GM21390 (cell line): Measurements from ENCODE around the gene WDR91.
"Not testable (repeated sequence)": the region's sequence is repeated elsewhere in the genome, so short reads cannot be mapped to it uniquely, and the experiment has no call there.

Experiments
- ATAC-seq: cut with Tn5 transposase; IDR thresholded peaks from one replicate; pipeline ENCODE4 v1.9.1; 2021; ENCODE audit not compliant: unreplicated experiment

WDR91 gene

DNA sequence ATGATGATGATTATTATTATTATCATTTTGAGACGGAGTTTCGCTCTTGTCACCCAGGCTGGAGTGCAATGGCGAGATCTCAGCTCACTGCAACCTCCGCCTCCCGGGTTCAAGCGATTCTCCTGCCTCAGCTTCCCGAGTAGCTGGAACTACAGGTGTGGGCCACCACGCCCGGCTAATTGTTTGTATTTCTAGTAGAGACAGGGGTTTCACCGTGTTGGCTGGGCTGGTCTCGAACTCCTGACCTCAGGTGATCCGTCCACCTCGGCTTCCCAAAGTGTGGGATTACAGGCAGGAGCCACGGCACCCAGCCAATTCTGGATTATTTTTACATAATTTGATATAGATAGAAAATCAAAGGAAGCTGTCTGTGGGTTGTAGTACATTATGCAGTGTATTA is 22.8 kb upstream of the WDR91 start:
- not testable (repeated sequence) for ATAC-seq

DNA sequence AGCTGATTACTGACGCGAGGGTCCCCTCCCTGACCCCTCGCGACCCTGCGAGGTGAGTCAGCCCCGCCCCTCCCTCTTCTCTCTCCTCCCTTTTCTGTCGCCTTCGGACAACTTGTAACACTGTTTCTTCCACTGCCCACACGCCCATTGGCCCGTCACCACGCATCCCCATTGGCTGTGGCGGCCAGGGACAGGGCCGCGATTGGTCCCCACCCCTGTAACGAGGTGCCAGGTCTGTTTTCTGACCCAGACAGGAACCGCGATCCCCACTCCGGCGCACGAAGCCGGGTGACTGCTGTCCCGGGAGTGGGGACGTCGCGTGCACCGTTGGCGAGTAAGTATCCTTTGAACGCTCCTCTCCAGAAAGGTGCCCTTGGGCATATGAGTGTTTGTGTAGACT is 22.2 kb upstream of the WDR91 start, which contains the start of gene STRA8:
TSS of gene STRA8 (plus strand) at position 269 of the 400 bp plus-strand sequence. CDS start 6,687 bp downstream, outside the sequence.
- ATAC-seq, result no peak

DNA sequence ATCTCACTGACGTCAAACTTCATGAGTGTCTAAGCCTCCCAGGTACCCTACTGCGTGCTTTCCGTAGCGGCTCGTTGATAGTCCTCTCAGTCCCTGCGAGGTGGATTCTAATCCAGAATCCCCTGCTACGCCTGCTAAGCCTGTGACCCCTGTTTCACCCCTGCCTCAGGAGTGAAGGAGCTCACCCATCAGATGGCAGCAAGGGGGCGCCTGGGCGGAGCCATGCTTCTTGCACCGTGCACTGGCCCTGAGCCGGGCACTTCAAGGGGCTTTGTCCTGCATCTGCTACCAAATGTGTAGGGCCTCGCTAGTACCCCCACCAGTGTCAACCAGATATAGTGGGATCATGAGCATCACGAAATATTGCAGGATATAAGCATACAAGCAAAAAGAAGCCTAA is 21.4 kb upstream of the WDR91 start:
- ATAC-seq, result no peak

DNA sequence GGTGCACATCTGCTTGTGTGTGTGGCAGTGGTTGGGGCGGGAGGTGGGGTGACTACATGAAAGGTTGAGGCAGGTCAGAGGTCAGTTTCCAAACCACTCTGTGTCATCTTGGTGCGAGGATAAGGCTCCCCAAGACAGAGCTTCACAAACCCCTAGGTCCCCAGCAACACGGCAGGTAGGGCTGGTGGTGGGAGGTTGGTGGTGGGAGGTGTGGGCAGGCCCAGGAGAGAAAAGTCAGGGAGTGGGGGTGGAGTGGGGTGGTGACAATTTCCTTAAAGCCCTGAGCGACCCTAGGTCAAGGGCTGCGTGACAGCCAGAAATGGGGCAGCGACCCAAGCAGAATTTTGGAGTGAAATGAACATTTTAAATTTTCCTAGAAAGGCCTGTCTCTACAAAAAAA is 20.8 kb upstream of the WDR91 start:
- no peak for ATAC-seq

DNA sequence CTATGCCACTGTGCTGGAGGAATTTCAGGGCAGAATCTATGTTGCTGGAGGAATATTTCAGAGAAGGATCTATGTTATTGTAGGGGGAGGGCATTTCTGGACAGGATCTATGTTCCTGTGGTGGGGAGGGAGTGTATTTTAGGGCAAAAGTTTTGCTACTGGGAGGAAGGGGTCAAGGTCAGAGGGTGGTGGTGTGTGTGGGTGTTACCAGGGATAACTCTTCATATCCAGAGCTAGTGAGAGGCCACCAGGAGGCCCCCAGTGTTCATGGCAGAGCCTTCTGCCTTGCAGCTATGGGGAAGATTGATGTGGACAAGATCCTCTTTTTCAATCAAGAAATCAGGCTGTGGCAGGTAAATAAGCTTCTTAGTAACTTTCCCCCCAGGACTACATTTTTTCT is 20.4 kb upstream of the WDR91 start:
- ATAC-seq, result no peak

DNA sequence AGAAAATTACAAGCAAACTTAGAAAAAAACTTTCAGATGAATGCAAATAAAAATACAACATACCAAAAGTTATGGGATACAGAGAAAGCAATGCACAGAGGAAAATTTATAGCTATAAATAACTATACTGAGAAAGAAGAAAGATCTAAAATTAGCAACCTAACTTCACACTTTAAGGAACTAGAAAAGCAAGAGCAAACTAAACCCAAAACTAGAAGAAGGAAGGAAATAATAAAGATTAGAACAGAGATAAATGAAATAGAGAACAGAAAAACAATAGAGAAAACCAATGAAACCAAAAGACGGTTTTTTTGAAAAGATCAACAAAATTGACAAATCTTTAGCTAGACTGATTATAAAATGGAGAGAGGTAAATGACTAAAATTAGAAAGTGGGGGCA is 12.7 kb upstream of the WDR91 start:
- no peak for ATAC-seq

DNA sequence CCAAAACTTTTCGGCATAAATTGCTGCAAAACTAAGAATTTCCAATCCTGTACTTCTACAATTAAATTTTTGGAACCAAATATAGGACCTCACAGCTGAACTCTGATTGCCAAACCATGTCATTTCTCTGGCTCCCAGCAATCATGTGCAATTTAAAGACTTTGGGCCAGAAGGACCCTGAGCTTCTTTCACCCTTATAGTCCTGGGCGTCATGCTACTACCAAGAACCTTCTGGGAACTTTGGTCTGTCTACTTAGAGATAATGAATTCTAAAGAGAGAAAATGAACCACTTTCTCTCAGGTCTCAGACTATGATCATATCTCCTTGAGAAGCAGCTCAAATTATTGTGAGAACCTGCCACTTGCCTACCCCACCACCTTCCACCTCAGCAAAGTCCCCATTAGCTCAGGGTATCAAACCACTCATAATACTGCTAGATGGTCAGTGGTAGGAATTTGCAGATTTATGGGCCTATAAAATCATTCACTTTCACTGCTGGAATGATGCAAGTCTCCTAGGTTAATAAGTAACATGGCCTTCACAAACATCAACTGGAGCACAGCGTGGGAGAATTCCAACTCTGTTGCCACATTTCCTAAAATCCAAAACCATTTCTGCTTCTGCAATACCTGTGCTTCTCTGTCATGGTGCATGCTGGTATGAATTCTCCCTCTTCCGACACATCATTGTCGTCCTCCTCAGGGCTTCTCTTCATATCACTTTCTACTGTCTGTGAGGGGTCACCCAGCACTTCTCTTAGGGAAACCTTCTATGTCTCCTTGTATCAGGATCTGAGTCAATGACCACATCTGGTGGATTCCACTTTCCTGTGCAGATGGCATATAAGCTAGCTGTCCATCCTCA is 6.6 kb upstream of the WDR91 start:
- ATAC-seq, result no peak

DNA sequence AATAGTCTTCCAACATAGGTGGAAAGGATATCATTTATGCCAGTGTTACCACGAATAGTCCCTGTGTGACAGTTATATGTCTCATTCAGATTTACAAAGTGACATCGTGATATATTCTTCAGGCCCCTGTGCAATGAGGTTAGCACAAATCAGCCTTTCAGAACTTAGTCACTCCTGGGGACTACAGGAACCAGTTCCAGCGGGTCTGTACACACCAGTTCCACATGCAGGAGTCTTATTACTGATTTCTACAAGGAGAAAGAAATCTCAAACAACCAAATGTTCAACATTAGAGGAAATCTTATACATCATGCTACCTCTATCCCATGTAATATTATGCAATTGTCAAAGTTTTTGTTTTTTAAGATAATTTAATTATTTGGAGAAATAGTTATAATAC is 4.4 kb upstream of the WDR91 start:
- ATAC-seq, result no peak

DNA sequence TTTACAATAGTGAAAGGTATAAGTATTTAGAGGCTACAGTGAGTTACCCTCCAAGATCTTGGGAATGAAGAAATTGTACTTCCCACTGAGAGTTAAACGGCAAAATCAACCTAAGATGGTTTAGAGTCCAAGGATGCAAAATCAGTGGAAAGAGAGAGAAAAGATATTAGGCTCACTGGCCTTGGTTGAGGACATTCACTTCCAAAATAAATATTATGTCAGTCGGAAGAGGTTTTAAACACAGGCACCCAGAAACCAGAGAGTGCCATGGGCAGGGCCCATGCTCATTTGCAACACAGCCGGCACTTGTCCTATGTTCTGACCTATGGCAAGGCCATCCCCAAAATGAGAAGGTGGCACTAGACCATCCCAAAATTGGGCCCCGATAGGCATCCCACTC is 3.9 kb upstream of the WDR91 start:
- ATAC-seq, result no peak

DNA sequence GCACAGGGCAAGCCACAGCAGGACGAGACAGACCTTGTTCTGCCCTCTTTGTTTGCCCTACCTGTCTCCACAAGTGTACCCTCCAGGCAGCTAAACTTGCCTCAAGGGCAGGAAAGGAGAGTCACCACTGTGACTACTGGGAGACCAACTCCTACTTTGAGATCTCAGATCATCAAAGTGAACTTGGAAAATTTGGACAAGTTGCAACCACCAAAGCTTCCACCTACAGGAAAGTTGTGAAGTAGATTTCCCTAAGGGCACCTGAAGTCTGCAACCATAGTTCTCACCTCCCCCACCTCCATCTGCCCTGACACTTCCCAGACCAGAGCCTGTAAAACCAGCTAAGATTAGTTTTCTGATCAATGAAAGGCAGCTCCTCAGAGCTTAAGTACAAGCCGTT is 2.5 kb upstream of the WDR91 start:
- ATAC-seq, result no peak

DNA sequence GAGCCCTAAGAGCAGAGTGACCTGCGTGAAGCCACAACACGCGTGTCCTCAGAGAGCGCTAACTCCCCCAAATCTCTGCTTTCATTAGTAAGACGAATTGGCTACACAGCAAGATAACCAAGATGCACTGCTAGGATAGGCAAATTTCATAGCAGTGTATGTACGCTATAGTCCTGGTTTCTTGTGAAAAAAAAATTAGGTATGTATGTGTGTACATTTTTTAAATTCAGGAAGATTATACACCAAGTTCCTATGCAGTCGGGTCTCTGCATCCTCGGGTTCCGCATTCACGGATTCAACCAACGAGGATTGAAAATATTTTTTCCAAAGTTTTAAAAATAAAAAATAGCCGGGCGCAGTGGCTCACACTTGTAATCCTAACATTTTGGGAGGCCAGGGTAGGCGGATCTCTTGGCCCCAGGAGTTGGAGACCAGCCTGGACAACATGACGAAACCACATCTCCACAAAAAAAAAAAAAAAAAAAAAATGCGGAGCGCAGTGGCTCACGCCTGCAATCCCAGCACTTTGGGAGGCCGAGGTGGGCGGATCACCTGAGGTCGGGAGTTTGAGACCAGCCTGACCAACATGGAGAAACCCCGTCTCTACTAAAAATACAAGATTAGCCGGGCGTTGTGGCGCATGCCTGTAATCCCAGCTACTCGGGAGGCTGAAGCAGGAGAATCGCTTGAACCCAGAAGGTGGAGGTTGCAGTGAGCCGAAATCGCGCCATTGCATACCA is 790 bp upstream of the WDR91 start:
- not testable (repeated sequence) for ATAC-seq

DNA sequence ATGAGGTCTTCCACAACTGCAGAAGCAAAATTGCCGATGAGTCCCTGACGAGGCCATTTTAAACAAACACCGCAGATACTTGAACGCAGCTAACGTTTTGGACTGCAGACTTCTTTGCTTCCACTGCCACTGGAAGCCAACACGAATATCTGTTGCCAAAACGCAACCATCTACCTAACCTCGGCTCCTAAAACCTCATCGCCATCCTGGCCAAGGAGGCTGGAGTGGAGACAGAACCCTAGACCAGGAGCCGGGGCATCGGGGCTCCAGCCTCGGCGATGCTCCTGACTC is 493 bp downstream of the WDR91 start:
- ATAC-seq, result peak; percentile 0

DNA sequence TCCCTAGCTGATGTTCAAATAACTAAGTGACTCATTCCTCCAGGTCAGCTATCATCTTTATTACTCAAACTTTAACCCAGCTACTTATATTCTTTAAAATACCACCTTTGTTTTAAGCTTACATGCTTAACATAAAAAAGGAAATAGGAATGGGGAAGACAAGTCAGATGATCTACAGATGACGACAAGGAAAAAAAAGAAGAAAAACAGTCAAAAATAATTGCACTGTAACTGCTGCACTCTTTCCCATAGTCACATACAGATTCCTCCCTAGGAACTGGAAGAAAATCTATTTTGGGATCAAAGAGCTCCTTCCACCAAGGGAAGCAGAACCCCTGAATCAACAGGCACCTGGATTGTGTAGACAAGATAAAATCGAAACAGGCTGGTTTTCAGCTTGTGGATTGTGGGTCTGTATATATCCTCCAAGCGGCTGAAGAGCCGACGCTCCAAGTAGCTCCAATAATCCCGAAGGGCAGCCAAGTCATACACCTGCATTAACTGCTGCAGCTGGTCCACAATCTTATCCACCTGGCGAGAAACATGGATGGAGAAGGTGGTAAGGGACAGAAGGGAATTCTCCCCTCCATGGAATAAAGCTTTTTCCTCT is 2.0 kb downstream of the WDR91 start:
- ATAC-seq, result no peak

DNA sequence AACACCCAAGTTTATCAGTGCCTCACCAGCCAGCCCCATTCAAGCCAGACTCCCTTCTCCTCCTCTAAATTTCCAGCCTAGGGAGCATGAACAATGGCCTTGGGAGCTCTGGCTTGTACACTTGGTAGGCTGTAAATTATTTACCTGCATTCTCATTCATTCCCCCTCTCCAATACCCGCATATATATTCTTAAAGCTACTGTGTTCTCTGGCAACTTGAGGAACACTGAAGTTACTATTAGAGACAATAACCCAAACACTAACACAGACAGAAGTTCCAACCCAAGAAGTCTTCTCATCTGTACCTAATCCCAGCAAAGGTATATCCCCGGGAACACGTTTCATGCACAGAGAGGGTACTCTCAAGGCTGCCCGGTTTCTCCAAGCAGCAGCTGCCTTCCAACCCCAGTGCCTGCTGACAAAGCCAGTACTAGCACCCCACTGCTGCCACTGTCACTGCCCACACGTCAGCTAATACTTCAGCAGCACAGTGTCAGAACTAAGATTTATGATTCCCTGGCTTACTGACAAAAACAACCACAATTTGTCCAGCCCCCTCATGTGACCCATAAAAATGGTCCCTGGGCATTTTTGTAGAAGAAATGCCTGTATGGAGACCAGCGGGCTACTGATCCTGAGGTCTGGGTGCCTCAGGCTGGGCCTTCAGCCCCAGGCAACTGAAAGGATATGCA is 3.1 kb downstream of the WDR91 start:
- no peak for ATAC-seq

DNA sequence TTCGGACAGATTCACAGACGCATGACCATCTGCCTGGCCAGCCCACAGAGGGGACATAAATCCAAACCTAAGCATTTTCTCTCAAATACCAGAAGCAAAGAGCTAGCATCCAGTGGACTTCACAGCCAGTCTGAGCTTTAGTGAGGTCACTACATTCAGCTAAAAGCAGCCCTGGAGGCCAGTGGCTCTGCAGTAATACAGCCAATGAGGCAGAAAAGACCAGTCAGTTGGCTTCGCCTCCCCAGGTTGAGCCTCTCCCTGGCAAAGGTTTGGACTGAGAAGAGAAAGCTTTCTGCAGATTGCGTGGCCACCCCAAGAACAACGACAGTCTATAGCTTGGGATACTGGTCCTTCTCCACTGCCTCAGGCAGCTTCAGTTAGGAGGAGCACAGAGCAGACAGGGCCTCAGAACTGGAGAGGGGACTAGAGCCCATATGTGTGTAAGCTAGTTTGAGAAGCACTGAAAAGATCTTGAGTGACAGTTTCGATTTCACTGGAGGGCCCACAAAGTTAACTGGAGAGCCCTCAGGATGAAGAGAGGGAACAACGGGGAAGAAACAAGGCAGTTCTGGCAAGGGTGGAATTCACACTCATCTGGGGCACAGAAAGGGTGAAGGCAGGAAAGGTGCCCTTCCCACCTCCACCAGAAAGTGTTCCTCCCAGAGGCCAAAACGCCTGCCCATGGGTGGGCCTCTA is 3.8 kb downstream of the WDR91 start:
- ATAC-seq, result peak; percentile 18

DNA sequence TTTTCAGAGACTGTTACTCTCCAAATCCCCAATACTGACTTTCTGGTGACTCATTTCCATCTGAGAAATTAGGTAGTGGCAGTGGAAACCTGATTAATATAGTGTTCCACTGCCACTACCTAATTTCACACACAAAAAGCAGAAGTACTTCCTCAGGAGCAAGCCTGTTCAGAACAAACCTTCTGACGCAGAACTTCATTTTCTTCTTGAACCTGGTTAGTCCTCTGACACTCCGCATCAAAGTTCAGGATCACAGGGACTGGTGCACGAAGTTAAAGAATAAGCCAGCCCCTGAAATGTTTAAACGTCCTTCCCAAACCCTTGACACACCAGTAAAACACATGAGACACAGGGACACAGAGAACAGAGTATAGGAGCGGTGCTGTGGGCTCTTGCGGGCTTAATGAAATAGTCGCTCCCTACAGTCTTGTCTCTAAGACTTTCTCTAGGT is 4.4 kb downstream of the WDR91 start:
- ATAC-seq, result peak; percentile 30

DNA sequence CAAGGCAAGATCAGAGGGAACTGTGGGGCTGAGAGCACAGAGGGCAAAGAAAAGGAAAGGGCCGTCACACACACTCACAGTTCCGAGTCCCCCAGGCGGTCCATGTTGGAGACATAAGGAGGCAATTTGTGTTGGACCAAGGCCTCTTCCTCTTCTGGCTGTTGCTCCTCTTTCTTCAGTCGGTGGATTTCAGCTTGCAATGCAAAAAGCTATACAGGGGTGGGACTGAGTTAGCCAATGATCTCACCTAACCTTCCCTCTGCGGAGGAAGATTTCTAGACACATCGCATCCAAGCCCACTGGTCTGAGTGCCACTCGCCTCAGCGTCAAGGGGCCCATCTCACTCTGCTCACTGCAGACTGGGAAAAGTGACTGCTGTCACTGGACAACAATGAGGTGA is 5.5 kb downstream of the WDR91 start:
- no peak for ATAC-seq

DNA sequence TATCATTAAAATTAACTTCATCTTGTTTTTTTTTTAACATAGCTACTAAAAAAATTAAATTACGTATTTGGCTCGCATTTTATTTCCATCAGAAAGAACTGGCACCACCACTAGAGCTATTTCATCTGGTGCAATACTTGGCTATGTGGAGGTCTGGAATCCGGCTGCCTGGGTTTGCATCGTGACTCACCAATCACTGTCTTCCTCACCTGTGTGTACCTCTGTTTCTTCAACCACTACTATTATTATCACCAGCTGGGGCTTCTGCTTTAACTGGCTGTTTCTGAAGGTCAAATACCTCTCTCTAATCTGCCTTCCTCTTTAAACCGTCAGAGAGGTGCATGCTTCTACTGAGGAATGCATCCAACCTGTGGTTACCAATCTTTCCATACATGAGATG is 6.5 kb downstream of the WDR91 start:
- no peak for ATAC-seq

DNA sequence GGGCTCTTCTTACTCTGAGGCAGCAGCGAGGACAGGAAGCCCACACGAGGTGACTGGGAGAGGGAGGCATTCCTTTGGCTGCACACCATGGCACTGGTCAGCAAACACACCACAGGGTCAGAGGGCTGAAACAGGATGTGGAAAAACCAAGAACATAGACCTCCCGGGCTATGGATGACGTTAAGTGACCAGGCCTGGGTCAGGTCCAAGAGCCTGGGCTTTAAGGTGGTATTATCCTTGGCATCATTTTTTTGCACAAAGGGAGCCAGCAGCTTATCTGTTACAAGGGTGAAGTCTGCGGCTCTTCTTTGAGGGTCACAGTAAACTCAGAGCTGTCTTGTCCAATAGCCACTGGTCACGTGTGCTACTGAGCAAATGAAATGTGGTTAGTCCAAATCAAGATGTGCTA is 7.0 kb downstream of the WDR91 start:
- no peak for ATAC-seq

DNA sequence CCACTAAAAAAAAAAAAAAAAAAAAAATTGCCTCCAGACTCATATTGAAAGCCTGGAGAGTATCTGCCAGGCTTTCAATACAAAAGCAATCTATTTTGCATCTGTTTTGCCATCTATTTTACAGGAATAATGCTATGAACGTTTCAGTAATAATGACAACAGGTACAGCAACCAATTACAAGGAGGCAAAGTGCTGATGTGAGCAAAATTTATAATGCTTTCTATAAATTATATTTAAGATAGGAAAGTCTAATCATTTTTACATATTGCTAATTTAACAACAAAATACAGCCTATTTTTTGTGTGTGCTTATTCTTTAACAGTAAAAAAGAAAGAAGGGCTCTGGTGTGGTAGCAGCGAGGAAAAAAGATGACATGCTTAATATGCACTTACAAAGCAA is 10.0 kb downstream of the WDR91 start:
- ATAC-seq, result no peak

DNA sequence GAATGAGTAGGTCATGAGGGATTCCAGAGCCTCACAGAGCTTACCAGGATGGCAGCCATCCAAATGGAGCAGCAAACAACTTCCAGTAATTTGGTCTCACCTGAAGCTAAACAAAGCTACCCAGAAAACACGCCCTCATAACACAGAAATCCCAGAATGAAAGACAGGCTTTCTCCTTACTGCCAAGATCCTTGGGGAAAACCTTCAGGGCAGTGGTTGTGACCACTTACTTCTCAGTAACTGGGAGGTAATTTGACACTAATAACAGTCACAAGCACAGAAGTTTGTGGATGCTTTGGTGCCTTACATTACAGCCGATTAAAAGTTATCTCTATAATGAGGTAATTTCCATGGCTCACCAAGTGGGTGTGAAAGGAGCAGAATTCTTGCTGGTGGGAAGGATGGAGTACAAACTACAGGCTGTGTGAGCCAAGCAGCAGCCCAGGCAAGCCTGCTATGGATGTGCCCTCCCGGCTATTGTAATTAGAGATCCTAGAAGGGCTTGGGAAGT is 10.4 kb downstream of the WDR91 start:
- no peak for ATAC-seq
